ENCODE measurements around the gene ZBTB7A.

ZBTB7A gene

GRCh38 chr19:4114181-4114580 is 47.5 kb upstream of the ZBTB7A start:
- Histone ChIP-seq H3K9ac (ENCODE audit: low read depth, low read length, poor library complexity) (no peak overlapping the region), H2BK120ac (ENCODE audit: low read depth, low read length) (no peak overlapping the region), H2BK12ac (ENCODE audit: low read length) (no peak overlapping the region), H4K8ac (ENCODE audit: low read depth, low read length) (no peak overlapping the region), H2BK5ac (ENCODE audit: low read length) (no peak overlapping the region), H3K4me3 (ENCODE audit: low read length in 2 of 2) (no peak overlapping the region), H3K18ac (ENCODE audit: low read length) (no peak overlapping the region), H3K4ac (ENCODE audit: low read length) (no peak overlapping the region), H3K27ac (replicated peaks; ENCODE audit: low read length) (no peak overlapping the region), H3K9me3 (replicated peaks in 1 of 2; ENCODE audit: control insufficient read depth in 2 of 2, insufficient read depth in 1 of 2, low read depth in 1 of 2, low read length in 2 of 2) (no peaks in the 10 kb centered on the region), H3K14ac (ENCODE audit: low read length) (no peak overlapping the region), H3K79me1 (ENCODE audit: low read depth, low read length) (peaks cover 8% of the 10 kb centered on the region), H2AFZ (ENCODE audit: low read length) (no peak overlapping the region), H4K91ac (ENCODE audit: low read depth, low read length, poor library complexity) (no peak overlapping the region), H3K4me1 (ENCODE audit: control insufficient read depth in 2 of 2, insufficient read depth in 1 of 2, low read depth in 1 of 2, low read length in 2 of 2) (no peaks in the 10 kb centered on the region), H3K4me2 (ENCODE audit: insufficient read depth, low read length, poor library complexity, severe bottlenecking) (no peak overlapping the region), H3K27me3 (ENCODE audit: control insufficient read depth in 3 of 3, insufficient read depth in 3 of 3, low read depth in 1 of 3, low read length in 3 of 3) (no peaks in the 10 kb centered on the region), H2AK5ac (ENCODE audit: low read depth, low read length) (no peak overlapping the region), H3K23ac (ENCODE audit: low read depth, low read length, poor library complexity) (no peak overlapping the region), H2BK15ac (ENCODE audit: low read length) (no peak overlapping the region), H3K36me3 (replicated peaks in 1 of 2; ENCODE audit: control insufficient read depth in 2 of 2, insufficient read depth in 2 of 2, low read length in 2 of 2) (peaks cover 57 to 86% of the 10 kb centered on the region in 2 donors)
- DNase-seq (ENCODE audit: low spot score): no peak
- WGBS, 2 donors (ENCODE audit: extremely low coverage in 2 of 2, insufficient read length in 2 of 2, insufficient replicate concordance in 1 of 2): no CpG with 5 or more reads among the region's 19 CpGs

GRCh38 chr19:4113398-4114088 is 46.8 kb upstream of the ZBTB7A start:
- Histone ChIP-seq H2BK12ac (ENCODE audit: low read length) (no peak overlapping the region), H3K4ac (ENCODE audit: low read length) (no peak overlapping the region), H2AFZ (ENCODE audit: low read length) (no peak overlapping the region), H3K27ac (replicated peaks; ENCODE audit: low read length) (no peak overlapping the region), H4K8ac (ENCODE audit: low read depth, low read length) (no peak overlapping the region), H3K79me1 (ENCODE audit: low read depth, low read length) (peaks cover 8% of the 10 kb centered on the region), H3K9me3 (replicated peaks in 1 of 2; ENCODE audit: control insufficient read depth in 2 of 2, insufficient read depth in 1 of 2, low read depth in 1 of 2, low read length in 2 of 2) (no peaks in the 10 kb centered on the region), H3K4me3 (ENCODE audit: low read length in 2 of 2) (no peak overlapping the region), H3K27me3 (ENCODE audit: control insufficient read depth in 3 of 3, insufficient read depth in 3 of 3, low read depth in 1 of 3, low read length in 3 of 3) (no peaks in the 10 kb centered on the region), H3K4me2 (ENCODE audit: insufficient read depth, low read length, poor library complexity, severe bottlenecking) (no peak overlapping the region), H3K4me1 (ENCODE audit: control insufficient read depth in 2 of 2, insufficient read depth in 1 of 2, low read depth in 1 of 2, low read length in 2 of 2) (no peaks in the 10 kb centered on the region), H3K18ac (ENCODE audit: low read length) (no peak overlapping the region), H3K9ac (ENCODE audit: low read depth, low read length, poor library complexity) (no peak overlapping the region), H3K14ac (ENCODE audit: low read length) (no peak overlapping the region), H2BK5ac (ENCODE audit: low read length) (no peak overlapping the region), H3K36me3 (replicated peaks in 1 of 2; ENCODE audit: control insufficient read depth in 2 of 2, insufficient read depth in 2 of 2, low read length in 2 of 2) (peaks cover 62 to 91% of the 10 kb centered on the region in 2 donors), H2BK15ac (ENCODE audit: low read length) (no peak overlapping the region), H2AK5ac (ENCODE audit: low read depth, low read length) (no peak overlapping the region), H3K23ac (ENCODE audit: low read depth, low read length, poor library complexity) (no peak overlapping the region), H2BK120ac (ENCODE audit: low read depth, low read length) (no peak overlapping the region), H4K91ac (ENCODE audit: low read depth, low read length, poor library complexity) (no peak overlapping the region)
- WGBS, 2 donors (ENCODE audit: extremely low coverage in 2 of 2, insufficient read length in 2 of 2, insufficient replicate concordance in 1 of 2): no CpG with 5 or more reads among the region's 22 CpGs
- DNase-seq (ENCODE audit: low spot score): no peak

- Histone ChIP-seq H3K36me3 (replicated peaks in 1 of 2; ENCODE audit: control insufficient read depth in 2 of 2, insufficient read depth in 2 of 2, low read length in 2 of 2) (peaks cover 64 to 92% of the 10 kb centered on the region in 2 donors), H2BK12ac (ENCODE audit: low read length) (no peak overlapping the region), H2BK120ac (ENCODE audit: low read depth, low read length) (no peak overlapping the region), H2AFZ (ENCODE audit: low read length) (no peak overlapping the region), H3K27ac (replicated peaks; ENCODE audit: low read length) (no peak overlapping the region), H3K79me1 (ENCODE audit: low read depth, low read length) (peaks cover 9% of the 10 kb centered on the region), H3K27me3 (ENCODE audit: control insufficient read depth in 3 of 3, insufficient read depth in 3 of 3, low read depth in 1 of 3, low read length in 3 of 3) (no peaks in the 10 kb centered on the region), H3K4me3 (ENCODE audit: low read length in 2 of 2) (no peak overlapping the region), H2BK5ac (ENCODE audit: low read length) (no peak overlapping the region), H3K4me1 (ENCODE audit: control insufficient read depth in 2 of 2, insufficient read depth in 1 of 2, low read depth in 1 of 2, low read length in 2 of 2) (no peaks in the 10 kb centered on the region), H3K18ac (ENCODE audit: low read length) (no peak overlapping the region), H4K91ac (ENCODE audit: low read depth, low read length, poor library complexity) (no peak overlapping the region), H3K4me2 (ENCODE audit: insufficient read depth, low read length, poor library complexity, severe bottlenecking) (no peak overlapping the region), H2BK15ac (ENCODE audit: low read length) (no peak overlapping the region), H4K8ac (ENCODE audit: low read depth, low read length) (no peak overlapping the region), H3K4ac (ENCODE audit: low read length) (no peak overlapping the region), H3K23ac (ENCODE audit: low read depth, low read length, poor library complexity) (peak overlapping the region; percentile 55), H3K9ac (ENCODE audit: low read depth, low read length, poor library complexity) (no peak overlapping the region), H3K14ac (ENCODE audit: low read length) (peak overlapping the region; percentile 56), H2AK5ac (ENCODE audit: low read depth, low read length) (no peak overlapping the region), H3K9me3 (replicated peaks in 1 of 2; ENCODE audit: control insufficient read depth in 2 of 2, insufficient read depth in 1 of 2, low read depth in 1 of 2, low read length in 2 of 2) (no peaks in the 10 kb centered on the region)
- no peak for DNase-seq (ENCODE audit: low spot score)
- WGBS, 2 donors (ENCODE audit: extremely low coverage in 2 of 2, insufficient read length in 2 of 2, insufficient replicate concordance in 1 of 2): no CpG with 5 or more reads among the region's 17 CpGs
Measured at GRCh38 chr19:4112367-4112766, 45.7 kb upstream of the ZBTB7A start.

DNA sequence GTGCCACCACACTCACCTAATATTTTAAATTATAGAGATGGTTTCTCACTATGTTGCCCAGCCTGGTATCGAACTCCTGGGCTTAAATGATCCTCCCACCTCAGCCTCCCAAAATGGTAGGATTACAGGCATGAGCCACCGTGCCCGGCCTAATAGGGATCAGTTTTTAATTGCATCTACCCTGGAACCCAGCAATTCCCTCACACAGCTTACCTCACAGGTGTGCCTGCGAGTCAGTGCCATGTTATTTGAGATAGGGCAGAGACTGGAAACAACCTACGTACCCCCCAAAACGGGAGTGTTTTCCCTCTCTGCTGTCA is 42.9 kb upstream of the ZBTB7A start:
- Histone ChIP-seq H2BK15ac (ENCODE audit: low read length) (no peak overlapping the region), H3K18ac (ENCODE audit: low read length) (no peak overlapping the region), H3K9ac (ENCODE audit: low read depth, low read length, poor library complexity) (no peak overlapping the region), H2AFZ (ENCODE audit: low read length) (no peak overlapping the region), H3K4me3 (ENCODE audit: low read length in 2 of 2) (no peak overlapping the region), H2AK5ac (ENCODE audit: low read depth, low read length) (no peak overlapping the region), H3K4ac (ENCODE audit: low read length) (no peak overlapping the region), H4K91ac (ENCODE audit: low read depth, low read length, poor library complexity) (no peak overlapping the region), H2BK120ac (ENCODE audit: low read depth, low read length) (no peak overlapping the region), H2BK12ac (ENCODE audit: low read length) (no peak overlapping the region), H3K9me3 (replicated peaks in 1 of 2; ENCODE audit: control insufficient read depth in 2 of 2, insufficient read depth in 1 of 2, low read depth in 1 of 2, low read length in 2 of 2) (no peaks in the 10 kb centered on the region), H4K8ac (ENCODE audit: low read depth, low read length) (no peak overlapping the region), H3K27me3 (ENCODE audit: control insufficient read depth in 3 of 3, insufficient read depth in 3 of 3, low read depth in 1 of 3, low read length in 3 of 3) (no peaks in the 10 kb centered on the region), H3K4me2 (ENCODE audit: insufficient read depth, low read length, poor library complexity, severe bottlenecking) (no peak overlapping the region), H3K27ac (replicated peaks; ENCODE audit: low read length) (no peak overlapping the region), H3K23ac (ENCODE audit: low read depth, low read length, poor library complexity) (no peak overlapping the region), H3K79me1 (ENCODE audit: low read depth, low read length) (peaks cover 9% of the 10 kb centered on the region), H2BK5ac (ENCODE audit: low read length) (no peak overlapping the region), H3K14ac (ENCODE audit: low read length) (no peak overlapping the region), H3K36me3 (replicated peaks in 1 of 2; ENCODE audit: control insufficient read depth in 2 of 2, insufficient read depth in 2 of 2, low read length in 2 of 2) (peaks cover 62 to 89% of the 10 kb centered on the region in 2 donors), H3K4me1 (ENCODE audit: control insufficient read depth in 2 of 2, insufficient read depth in 1 of 2, low read depth in 1 of 2, low read length in 2 of 2) (no peaks in the 10 kb centered on the region)
- no CpG with 5 or more reads among the region's 6 CpGs for WGBS, 2 donors (ENCODE audit: extremely low coverage in 2 of 2, insufficient read length in 2 of 2, insufficient replicate concordance in 1 of 2)
- no peak for DNase-seq (ENCODE audit: low spot score)
